Measurements from ENCODE around the gene THSD7B. TPM values are rescaled to one million over a fixed set of nuclear protein-coding genes. Genes with fewer than 3 reads are reported as not detected.
A peak's percentile ranks its signal among the peaks of the same experiment; 100 is the strongest.
"Not testable (repeated sequence)": the region's sequence is repeated elsewhere in the genome, so short reads cannot be mapped to it uniquely, and the experiment has no call there.

THSD7B gene
- total RNA-seq, 1 experiment from 2014 or later: not detected

DNA sequence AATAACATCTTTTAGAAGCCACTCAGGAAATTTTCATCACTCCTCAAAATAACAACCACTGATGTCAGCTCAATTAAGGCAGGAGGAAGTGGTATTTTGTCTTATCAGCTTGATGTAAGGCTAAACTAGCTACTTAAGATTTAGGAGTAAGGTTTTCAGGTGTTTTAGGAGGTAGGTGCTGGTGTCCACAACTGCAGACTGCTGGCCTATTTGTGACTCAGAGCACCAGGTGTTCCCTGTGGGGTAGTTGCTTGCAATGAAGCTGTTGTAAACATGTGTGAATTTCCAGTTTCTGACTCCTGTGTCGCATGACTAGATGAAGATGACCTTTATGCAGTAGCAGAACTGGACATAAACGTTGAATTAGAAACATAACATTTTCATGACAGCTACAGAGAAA, 164.2 kb downstream of the THSD7B start:
- no peak for DNase-seq (ENCODE audit: low spot score)

DNA sequence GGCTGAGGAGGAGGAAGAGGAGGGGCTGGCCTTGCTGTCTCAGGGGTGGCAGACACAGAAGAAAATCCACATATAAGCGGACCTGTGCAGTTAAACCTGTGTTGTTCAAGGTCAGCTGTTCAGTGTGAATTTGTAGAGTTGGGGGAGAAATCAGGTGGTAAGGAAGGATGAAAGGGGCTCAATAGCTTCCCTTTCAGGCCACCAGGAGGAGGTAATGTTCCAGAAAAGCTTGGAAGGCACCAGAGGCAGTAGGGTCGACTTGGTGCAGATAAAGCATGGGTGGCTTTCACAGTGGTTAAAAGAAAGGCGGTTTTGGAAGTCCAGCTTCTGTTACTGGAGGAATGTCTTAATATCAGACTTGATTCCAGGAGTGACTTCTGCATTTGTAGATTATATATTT, 167.4 kb downstream of the THSD7B start:
- DNase-seq (ENCODE audit: low spot score): peak; percentile 3

DNA sequence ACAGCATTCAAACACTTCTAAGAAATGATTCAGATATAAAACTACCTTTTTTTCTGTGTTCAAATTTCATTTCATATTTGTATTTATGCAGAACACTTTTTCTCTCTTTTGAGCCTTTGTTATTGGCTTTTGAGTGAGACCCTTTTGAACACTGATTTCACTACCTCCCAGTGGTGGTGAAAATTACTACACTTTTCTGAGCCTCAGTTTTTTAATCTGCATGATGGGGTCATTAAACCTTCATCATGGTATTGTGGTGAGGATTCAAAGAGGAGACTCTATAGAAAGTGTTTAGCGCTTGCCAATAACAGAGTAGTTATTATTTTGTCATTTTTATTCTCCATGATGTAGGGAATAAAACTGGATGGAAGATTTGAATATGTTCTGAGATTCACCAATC, 169.8 kb downstream of the THSD7B start:
- DNase-seq (ENCODE audit: low spot score): no peak

DNA sequence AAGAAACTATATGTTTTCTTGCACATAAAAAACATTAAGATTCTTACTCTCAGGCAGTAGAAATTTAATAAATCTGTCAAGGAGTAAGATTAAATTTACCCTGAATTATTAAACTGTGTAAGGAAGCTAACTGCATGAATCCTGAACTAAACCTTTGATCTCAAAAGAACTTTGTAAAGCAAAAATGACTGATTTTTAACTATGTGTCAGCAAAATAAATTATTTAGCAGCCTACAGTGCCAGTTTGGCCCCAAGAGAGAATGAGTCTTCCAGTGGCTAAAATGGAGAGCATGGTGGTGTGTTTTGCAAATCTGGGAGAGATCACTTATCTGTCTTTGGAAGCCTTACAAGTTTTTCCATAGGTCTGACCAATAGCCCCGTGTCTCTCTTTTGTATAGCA, 190.7 kb downstream of the THSD7B start:
- no peak for DNase-seq (ENCODE audit: low spot score)

DNA sequence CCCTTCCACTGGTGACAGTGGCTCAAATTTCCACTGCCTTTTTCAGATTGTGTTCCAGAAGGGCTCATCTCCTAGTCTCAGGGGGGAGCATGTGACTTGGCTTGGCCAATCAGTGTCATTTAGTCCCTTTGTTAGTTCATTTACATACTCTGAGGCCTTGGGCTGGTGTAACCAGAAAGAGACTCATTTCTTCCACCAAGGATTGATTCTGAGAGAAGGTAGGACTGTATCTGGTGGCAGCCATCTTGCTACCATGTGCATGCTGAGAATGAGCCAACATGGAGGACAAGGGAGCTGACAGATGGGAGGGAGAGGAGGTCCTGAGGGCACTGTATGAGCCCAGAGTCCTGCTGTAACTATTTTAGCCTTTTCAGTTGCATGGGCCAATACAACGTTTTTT, 191.7 kb downstream of the THSD7B start:
- DNase-seq (ENCODE audit: low spot score): no peak

DNA sequence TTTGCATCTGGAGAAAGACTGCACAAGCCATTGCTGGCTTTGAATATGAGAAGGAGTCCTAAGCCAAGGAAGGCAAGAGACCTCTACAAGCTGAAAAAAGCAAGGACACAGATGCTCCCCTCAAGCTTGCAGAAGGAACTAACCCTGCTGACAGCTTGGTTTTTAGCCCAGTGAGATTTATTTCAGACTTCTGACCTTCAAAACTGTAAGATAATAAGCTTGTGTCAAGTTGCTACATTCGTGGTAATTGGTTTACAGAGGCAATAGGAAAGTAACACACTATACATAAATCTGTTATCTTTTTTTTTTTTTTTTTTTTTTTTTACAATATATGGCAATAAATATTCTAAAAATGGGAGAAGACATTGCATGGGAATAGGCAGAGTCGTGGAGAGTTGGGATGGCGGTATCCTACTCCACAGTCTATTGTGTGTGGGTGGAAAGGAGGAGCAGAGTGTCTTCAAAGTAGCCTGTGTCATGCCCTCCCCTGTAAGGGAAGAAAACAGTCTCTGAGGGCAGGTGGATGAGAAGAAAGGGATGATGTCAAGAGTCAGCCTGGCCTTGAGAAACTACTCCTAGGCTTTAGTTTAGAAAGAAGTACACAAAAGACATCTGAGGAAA, 196.9 kb downstream of the THSD7B start:
- DNase-seq (ENCODE audit: low spot score): no peak

DNA sequence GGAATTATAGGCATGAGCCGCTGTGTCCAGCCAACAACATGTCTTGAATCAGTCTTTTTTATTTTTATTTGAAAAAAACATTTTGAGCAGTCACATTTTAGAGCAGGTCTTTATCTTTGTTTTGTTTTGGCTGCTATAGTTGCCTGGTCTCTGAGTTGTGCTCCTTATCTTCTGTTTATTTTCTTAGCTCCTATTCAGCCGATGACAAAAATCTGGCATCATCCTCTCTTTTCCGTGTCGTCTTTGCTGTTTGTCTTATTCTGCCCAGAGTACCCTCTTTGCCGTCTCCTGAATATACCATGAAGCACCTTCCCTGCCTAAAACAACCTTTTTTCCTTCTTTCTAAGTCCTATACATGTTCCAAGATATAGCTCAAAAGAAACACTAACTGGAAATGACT, 201.1 kb downstream of the THSD7B start:
- no peak for DNase-seq (ENCODE audit: low spot score)

DNA sequence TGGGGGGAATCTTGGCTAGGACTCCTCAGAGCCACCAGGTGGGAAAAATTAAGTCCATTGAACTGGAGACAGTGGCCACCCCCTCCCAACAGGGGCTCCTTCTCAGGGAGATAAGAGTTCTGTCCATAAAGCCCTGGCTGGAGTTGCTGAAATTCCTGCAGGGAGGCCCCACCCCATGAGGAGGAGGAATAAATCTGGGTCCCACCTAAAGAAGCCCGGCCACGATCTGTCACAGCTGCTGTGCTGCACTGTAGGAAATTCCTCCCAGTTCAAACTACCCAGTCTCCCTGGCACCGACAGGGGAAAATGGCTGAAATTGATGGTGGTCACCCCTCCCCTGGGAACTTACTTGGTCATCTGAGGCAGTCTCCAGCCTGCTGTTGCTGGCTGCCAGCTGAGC, 215.0 kb downstream of the THSD7B start:
- no peak for DNase-seq (ENCODE audit: low spot score)

DNA sequence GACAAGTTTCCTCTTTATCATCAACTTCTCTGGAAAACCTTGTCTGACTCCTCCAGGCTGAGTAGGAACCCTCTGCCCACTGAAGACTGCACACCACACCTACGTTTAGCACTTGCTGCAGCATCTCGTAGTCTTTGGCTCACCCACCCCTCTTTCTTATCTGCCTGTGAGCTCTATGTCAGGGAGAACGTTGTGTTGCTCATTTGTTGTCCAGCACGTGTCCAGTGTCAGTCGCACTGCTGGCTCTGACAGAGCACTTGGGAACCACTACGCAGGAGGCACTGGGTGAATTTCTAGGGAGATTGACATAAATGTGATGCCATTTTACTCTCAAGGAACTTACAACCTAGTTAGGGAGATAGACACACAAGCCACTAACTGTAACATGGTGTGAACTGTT, 216.3 kb downstream of the THSD7B start:
- not testable (repeated sequence) for DNase-seq (ENCODE audit: low spot score)

DNA sequence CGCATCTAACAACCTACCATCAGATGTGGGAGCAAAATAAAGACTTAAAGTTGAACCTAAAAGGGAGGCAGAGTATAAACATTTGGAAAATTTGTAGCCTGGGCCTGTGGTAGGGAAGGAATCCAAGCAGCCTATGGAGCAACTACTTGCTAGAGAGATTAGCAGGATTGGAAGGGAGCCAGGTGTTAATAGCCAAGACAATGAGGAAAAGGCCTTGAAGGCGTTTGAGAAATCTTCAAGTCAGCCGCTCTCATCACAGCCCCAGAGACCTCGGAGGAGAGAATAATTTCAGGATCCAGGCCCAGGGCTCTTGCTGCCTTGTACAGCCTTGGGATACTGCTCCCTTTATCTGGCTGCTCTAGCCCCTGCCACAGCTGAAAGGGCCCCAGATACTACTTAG, 219.7 kb downstream of the THSD7B start:
- DNase-seq (ENCODE audit: low spot score): no peak

DNA sequence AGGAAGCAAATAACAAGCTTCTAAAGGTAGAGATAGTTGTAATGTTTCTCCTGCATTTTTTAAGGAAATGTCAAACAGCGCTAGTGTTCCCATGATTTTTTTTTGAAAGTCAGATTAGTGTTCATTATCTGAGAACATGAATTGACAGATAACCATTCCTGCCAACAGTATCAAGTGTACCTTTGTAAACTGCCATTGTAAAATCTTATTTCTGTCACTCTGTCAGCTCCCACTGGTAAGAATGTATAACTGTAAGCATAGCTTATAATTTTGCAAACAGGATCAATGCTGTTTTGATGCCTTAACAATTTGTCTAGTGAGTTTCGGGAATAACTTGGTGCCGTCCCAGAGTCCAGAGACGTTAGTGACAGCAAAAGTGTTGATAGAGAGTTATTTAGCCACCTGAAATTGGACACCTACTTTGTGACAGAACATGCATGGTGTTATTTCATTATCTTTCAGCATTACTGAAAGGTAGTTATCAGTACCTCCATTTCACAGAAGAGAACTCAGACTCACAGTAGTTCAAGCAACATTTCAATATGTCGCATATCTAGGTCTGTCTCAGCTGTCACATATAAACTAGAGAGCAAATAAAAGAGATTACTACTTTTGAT, 221.4 kb downstream of the THSD7B start:
- DNase-seq (ENCODE audit: low spot score): no peak

DNA sequence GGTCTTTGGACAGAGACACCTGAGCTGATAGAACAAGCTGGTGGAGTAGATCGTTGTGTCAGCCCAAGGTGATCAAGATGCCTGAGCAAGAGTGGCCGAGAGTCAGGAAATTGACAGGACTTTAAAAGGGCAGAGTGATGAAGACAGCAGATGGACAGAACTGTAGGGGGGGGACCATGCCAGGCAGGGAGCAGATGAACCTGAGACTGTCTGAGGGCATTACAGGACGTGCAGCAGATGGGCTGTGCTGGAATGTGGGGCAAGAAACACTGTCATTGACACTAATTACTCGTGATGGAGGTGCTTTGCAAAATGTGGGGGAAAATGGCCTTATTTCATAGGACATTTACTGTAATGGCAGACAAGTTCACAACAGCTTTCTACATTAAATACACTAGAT, 225.0 kb downstream of the THSD7B start:
- DNase-seq (ENCODE audit: low spot score): no peak

DNA sequence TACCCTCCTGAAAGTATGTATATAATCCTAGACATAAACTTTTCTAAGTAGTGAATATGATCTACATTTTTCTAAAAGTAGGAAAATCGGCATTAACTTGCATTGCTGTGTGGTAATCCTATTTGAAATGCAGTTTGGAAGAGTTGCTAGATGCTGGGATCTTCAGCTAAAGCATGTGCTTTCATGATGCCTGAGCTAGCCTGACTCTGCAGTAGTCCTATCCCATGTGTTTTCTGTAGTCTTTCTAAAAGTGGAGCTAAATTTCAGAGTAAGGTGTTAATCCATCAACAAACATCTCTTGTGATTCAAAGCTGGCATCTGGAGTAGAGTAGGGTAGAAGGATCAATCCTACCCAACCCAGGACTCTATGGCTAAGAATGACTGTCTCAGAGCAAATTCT, 229.4 kb downstream of the THSD7B start:
- no peak for DNase-seq (ENCODE audit: low spot score)

DNA sequence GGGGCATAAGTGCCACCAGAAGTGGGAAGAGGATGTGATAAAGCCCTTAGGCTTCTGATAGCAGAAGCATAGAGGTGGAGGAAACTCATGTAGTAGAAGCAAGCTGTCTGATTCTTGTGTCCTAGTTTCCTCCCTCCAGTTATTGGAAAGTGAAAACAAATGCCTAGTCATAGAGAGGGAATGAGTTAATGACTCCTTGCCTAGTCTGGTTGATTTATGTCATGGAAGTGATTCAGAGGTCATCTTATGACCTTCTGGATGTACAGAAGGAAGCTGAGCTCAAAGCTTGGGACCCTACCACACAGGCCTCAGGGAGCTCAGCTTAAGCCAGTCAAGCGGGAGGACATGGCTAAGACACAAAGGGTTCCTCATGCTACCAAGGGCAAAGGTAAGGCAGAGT, 232.2 kb downstream of the THSD7B start:
- DNase-seq (ENCODE audit: low spot score): peak; percentile 11

DNA sequence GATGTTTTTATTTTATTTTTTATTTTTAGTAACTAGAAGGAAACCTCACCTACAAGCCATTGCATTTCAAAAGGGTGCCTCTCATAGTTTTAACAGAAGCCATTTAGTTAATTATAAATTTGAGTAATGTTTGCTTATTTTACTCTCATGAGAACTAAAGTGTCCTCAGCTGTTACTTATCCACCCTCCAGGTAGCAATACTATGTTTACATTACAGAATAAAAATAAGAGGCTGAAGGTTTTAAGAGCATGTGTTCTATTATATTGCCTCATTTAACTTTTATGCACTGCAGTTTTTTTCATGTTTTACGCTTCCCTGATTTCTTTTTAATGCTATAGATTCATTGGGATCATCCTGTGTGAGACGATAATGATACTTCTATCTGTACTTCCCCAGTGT, 235.5 kb downstream of the THSD7B start:
- no peak for DNase-seq (ENCODE audit: low spot score)

DNA sequence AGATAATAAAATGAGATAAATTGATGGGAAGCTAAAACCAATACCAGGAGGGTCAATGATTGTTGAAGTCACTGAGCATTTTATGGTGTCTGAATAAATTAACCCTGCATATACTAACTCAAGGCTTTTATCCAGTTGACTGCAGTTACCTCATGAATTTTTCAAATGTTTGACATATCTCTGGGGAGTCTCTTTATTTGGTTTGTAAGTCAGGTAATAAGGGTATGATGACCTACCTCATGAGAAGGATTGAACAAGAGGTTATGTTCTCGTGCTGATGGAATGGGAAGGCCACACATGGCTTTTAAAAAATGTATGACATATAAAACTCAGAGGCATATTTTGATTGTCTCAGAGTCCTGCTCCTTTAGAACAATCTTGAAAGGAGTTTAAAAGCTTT, 237.6 kb downstream of the THSD7B start:
- no peak for DNase-seq (ENCODE audit: low spot score)

DNA sequence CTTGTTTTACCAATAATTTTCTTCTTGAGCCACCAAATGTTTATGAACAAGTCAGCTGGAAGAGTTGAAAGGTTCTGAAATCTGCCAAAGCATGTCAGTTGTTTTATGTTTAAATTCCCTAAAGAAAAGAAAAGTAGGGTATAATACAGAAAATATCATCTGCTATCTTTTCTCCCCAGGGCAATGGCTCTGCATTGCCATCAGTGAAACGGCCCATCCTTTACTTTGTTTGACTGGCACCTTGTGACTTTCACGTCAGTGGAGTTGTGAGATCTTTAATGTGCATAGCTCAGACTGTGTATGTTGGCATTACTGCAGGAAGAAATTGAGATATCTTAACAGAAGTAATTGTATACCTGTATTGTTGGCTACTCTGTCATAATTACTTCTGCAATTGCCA, 239.9 kb downstream of the THSD7B start:
- no peak for DNase-seq (ENCODE audit: low spot score)

DNA sequence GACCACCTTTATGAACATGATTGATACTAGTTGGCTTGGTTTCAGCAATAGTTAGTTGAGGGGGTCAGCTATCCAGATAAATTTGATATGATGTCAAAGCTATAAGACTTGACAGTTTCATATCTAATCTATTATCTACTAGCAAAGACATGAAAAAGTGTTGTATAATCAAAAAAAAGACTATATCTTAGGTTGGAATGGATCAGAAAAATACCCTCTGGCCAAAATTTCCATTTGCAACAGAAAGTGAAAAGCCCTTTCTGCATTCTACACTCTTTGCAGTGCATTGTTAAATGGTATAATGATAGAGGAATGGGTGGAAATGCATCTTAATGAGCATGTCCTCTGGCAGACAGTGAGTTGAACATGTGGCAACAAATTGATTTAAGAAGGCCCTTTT, 242.6 kb downstream of the THSD7B start:
- no peak for DNase-seq (ENCODE audit: low spot score)

DNA sequence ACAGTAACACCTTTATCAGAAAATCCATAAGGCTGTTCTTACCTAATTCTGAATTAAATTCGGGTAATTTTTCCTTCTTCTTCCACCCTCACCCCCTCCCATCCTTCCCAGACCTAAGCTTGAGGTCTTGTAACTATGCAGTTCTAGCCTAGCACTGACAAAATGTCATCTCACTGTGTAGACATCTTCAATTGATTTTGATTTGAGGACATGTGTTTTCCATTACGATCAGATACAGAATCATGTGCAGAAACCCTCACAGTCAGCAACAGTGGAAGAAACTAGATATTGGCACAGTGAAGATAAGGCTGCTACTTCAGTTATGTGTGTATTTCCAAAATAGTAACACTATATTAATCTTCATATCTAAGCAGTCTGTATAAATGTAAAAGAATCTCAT, 244.6 kb downstream of the THSD7B start:
- DNase-seq (ENCODE audit: low spot score): no peak

DNA sequence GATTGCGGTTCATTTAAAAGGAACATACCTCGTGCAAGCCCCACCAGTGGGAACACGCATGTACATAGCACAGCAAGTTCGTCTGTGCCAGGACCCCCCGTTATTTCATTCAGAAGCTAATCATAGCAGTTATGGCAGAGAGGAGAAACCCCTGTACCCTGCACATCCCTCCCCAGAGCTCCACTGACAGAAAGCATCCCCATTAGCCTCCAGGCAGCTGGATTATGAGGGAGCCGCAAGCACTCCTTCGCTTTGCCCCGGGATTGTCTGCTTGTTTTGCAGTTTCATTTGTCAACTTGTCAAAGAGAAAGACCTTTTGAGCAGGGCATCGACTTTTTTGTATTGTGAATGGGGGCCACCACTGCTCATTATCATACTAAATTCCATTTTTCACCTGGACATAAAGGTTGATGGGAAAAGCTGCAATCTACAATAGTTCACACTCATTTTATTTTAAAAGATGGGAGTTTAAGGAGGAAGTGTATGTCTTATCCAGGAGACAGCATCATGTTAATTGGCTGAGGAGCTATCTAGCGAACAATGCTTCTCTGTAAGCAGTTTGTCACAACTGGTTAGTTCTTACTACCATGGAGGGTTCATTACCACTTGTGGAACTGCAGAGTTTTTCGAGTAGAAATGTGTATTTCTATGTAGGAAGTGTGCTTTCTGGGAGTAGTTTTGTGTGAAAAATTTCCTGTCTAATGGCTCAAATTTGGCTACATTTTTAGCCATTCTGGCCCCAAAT, 255.3 kb downstream of the THSD7B start:
- DNase-seq (ENCODE audit: low spot score): no peak

DNA sequence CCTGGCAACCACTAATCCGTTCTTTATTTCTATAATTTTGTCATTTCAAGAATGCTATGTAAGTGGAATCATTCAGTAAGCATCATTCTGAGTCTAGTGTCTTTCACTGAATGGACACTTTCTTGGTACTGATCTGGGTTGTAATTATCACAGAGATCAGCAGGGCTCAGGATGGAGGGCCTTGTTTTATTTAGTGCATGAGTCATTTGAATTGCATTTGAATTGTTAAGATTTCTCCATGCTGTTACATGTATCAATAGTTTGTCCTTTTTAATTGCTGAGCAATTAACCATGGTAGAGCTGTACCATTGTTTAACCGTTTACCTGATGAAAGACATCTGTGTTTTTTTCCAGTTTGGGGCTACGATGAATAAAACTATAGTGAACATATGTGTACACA, 256.4 kb downstream of the THSD7B start:
- DNase-seq (ENCODE audit: low spot score): no peak

DNA sequence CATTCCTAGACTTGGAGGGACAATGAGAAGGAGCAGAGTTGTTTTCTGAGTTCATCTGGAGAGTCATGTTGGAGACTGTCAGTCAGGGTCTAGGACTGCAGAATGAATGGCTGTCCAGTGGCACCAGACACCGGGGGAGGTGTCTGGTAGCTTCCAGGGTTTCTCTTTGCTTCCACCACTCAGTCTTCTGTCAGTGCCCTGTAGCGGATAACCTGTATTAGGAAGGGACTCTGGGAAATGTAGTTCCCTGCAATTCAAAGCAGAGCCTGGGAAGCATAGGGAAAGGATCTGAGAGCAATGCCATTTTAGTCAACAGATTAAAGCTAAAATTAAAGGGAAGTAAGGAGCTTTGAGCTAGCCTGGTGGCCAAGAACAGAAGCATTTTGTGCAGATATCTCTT, 257.9 kb downstream of the THSD7B start:
- DNase-seq (ENCODE audit: low spot score): no peak

DNA sequence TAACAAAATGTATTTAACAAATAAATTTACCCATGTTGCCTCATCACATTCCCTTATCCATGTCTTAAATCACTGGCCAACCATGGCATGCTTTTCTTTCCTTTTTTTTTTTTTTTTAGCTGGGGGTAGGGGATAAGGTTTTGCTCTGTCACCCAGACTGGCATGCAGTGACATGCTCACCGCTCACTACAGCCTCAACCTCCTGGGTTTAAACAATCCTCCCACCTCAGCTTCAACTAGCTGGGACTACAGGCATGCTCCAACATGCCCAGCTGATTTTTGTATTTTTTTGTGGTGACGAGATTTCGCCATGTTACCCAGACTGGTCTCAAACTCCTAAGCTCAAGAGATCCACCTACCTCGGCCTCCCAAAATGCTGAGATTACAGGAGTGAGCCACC, 266.4 kb downstream of the THSD7B start:
- DNase-seq (ENCODE audit: low spot score): no peak
